ENCODE results near the gene SLC22A4.

DNA sequence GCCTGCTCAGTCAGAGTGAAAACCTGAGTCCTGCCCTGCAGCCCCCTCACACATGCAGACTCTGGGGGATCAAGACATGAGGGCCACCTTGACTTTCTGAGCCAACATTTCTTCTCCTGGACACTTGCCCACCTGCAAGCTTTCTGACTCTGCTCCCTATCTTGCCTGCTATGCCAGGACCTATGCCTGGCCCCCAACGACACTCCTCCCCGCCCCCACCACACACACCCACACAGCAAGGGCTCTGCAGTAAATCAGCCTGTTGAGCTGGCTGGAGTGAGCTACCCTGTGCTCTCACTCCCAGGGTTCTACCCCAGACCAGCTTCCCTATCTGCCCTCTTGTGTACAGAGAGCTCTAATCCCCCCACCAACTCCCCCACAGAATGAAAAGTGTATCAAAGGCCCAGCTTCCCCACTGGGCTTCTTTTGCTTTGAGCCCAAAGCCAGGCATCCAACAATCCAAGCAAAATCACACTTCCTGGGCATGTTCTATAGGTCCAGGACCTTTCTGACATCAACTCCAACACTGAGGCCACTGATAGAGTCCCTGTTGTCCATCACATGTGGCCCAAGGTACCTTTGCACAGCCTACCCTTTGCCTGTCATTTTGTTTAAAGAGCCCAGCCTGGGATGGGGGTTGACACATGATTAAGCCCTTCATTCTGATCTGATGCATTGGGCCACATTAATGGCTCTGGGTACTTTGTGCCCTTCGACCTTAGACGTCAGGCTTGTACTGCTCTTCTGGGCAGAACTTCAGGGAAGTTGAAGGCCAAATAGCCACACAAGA, 29.5 kb upstream of the SLC22A4 start:
- TF ChIP-seq, protein P1, sequence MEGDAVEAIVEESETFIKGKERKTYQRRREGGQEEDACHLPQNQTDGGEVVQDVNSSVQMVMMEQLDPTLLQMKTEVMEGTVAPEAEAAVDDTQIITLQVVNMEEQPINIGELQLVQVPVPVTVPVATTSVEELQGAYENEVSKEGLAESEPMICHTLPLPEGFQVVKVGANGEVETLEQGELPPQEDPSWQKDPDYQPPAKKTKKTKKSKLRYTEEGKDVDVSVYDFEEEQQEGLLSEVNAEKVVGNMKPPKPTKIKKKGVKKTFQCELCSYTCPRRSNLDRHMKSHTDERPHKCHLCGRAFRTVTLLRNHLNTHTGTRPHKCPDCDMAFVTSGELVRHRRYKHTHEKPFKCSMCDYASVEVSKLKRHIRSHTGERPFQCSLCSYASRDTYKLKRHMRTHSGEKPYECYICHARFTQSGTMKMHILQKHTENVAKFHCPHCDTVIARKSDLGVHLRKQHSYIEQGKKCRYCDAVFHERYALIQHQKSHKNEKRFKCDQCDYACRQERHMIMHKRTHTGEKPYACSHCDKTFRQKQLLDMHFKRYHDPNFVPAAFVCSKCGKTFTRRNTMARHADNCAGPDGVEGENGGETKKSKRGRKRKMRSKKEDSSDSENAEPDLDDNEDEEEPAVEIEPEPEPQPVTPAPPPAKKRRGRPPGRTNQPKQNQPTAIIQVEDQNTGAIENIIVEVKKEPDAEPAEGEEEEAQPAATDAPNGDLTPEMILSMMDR (IDR thresholded peaks at IDR 0.05) = no peak
- TF ChIP-seq EZH2 (IDR thresholded peaks at IDR 0.05) = no peak
- TF ChIP-seq EZH2phosphoT487 (IDR thresholded peaks at IDR 0.05) = no peak
